Colonic mucosa (tissue), 4 donors: ENCODE results near the gene TNIK. TPM values are rescaled to one million over a fixed set of nuclear protein-coding genes. Genes with fewer than 3 reads are reported as not detected.

Experiments
- DNase-seq: peaks from one replicate; pipeline ENCODE4 v3.0.0-alpha.2; 2020
- H3K27ac ChIP-seq: fragments of 200-600 bp; one replicate; pipeline ENCODE4 v1.8.0; 2021
- H3K27me3 ChIP-seq: fragments of 200-600 bp; one replicate; pipeline ENCODE4 v1.8.0; 2021
- H3K36me3 ChIP-seq: fragments of 200-600 bp; one replicate; pipeline ENCODE4 v1.8.0; 2021
- H3K4me1 ChIP-seq: fragments of 200-600 bp; one replicate; pipeline ENCODE4 v1.8.0; 2021; ENCODE audit warnings: mild to moderate bottlenecking
- H3K4me3 ChIP-seq: fragments of 200-600 bp; one replicate; pipeline ENCODE4 v1.8.0; 2021
- H3K9ac ChIP-seq, 2 donors: one replicate each; pipeline ENCODE4 v1.7.0; 2013; ENCODE audit warnings: control low read depth in 2 of 2, low read depth in 2 of 2, low read length in 2 of 2
- H3K9me3 ChIP-seq: fragments of 200-600 bp; one replicate; pipeline ENCODE4 v1.8.0; 2021
- intact Hi-C: fragments of 100-400 bp; cut with DNase I; formaldehyde crosslinking; loops from one replicate; pipeline ENCODE4 v1.14.1; 2022
- total RNA-seq, 2 donors: library from RNA; stranded (reverse); fragmentation: NEBNext Ultra II Directional in 1 of 2; extraction: Animal tissue kit (Norgen Biotek cat#: 25700) in 1 of 2; gene quantifications; one replicate each; pipeline ENCODE4 v1.2.1, GENCODE V29; 2021
- TF ChIP-seq, protein P1 (sequence below): fragments of 200-600 bp; IDR thresholded peaks from one replicate; pipeline ENCODE4 v1.8.0; 2022; ENCODE audit warnings: antibody characterized with exemption, mild to moderate bottlenecking
- donor health status: healthy.
- donor health status: DM: no; HTN: no; CAD: no.
- donor health status: DM: no; HTN: no; CAD: no.

The TNIK gene
- total RNA-seq, 2 donors from 2014 or later: 19.9 to 30.9 TPM

DNA sequence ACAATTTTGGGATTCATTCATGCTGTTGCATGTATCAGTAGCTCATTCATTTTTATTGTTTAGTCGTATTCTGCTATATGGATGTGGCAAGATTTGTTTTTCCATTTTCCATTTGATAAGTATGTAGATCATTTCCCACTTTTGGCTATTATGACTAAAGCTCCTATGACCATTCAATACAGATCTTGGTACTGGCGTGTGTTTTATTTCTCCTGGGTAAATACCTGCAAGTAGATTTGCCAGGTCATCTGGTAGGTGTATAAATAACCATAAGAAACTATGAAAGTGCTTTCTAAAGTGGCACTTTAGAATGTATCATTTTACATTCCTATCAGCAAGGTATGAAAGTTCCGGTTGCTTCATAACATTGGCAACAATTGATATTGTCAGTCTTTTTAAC is 124.6 kb downstream of the TNIK start:
- Histone ChIP-seq H3K36me3 (no peaks in the 10 kb centered on the region), H3K4me1 (no peaks in the 10 kb centered on the region), H3K27me3 (no peaks in the 10 kb centered on the region), H3K9ac (no peak overlapping the region), H3K9me3 (no peaks in the 10 kb centered on the region), H3K4me3 (no peak overlapping the region), H3K27ac (no peak overlapping the region)
- DNase-seq: no peak
- TF ChIP-seq, protein P1, sequence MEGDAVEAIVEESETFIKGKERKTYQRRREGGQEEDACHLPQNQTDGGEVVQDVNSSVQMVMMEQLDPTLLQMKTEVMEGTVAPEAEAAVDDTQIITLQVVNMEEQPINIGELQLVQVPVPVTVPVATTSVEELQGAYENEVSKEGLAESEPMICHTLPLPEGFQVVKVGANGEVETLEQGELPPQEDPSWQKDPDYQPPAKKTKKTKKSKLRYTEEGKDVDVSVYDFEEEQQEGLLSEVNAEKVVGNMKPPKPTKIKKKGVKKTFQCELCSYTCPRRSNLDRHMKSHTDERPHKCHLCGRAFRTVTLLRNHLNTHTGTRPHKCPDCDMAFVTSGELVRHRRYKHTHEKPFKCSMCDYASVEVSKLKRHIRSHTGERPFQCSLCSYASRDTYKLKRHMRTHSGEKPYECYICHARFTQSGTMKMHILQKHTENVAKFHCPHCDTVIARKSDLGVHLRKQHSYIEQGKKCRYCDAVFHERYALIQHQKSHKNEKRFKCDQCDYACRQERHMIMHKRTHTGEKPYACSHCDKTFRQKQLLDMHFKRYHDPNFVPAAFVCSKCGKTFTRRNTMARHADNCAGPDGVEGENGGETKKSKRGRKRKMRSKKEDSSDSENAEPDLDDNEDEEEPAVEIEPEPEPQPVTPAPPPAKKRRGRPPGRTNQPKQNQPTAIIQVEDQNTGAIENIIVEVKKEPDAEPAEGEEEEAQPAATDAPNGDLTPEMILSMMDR: no peak
- intact Hi-C loops: no loop called here

- no peaks in the 10 kb centered on the region for H3K9me3 ChIP-seq
- H3K4me1 ChIP-seq: no peaks in the 10 kb centered on the region
- intact Hi-C loops: no loop called here
- DNase-seq: no peak
- H3K9ac ChIP-seq: no peak overlapping the region
- H3K36me3 ChIP-seq: no peaks in the 10 kb centered on the region
- no peak overlapping the region for H3K4me3 ChIP-seq
- no peak overlapping the region for H3K27ac ChIP-seq
- no peaks in the 10 kb centered on the region for H3K27me3 ChIP-seq
- TF ChIP-seq, protein P1: no peak
Observed at GRCh38 chr3:171334465-171334811, 125.8 kb downstream of the TNIK start.

GRCh38 chr3:171333784-171334464 is 126.3 kb downstream of the TNIK start:
- TF ChIP-seq, protein P1: no peak
- no peaks in the 10 kb centered on the region for H3K36me3 ChIP-seq
- no peak overlapping the region for H3K9ac ChIP-seq
- H3K27me3 ChIP-seq: no peaks in the 10 kb centered on the region
- no peak overlapping the region for H3K27ac ChIP-seq
- H3K4me1 ChIP-seq: no peaks in the 10 kb centered on the region
- DNase-seq: no peak
- intact Hi-C loops: no loop called here
- no peaks in the 10 kb centered on the region for H3K9me3 ChIP-seq
- H3K4me3 ChIP-seq: no peak overlapping the region

GRCh38 chr3:171330938-171331337 is 129.3 kb downstream of the TNIK start:
- no peaks in the 10 kb centered on the region for H3K4me1 ChIP-seq
- H3K4me3 ChIP-seq: no peak overlapping the region
- H3K36me3 ChIP-seq: no peaks in the 10 kb centered on the region
- intact Hi-C loops: no loop called here
- H3K9ac ChIP-seq: no peak overlapping the region
- no peak overlapping the region for H3K27ac ChIP-seq
- no peaks in the 10 kb centered on the region for H3K27me3 ChIP-seq
- no peaks in the 10 kb centered on the region for H3K9me3 ChIP-seq
- DNase-seq: no peak
- TF ChIP-seq, protein P1: no peak

DNA sequence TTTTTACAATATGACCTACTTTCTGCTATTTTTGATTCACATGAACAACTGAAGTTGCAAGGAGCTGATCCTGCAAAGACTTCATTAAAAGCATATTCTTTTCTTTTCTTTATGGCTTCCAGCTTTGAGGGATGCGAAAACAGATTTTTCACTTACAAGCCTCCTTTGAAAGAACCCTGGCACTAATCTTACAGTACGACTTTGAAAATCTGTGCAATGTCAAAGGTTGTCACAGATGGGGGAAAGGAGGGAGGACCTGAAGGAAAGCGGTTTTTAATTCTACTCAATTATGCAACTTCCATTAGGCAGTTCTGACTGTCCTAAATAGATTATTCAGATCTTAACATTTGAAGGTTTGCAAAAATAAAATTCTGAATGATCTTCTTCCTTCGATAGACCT is 130.5 kb downstream of the TNIK start:
- TF ChIP-seq, protein P1: no peak
- H3K27ac ChIP-seq: no peak overlapping the region
- no peak overlapping the region for H3K9ac ChIP-seq
- no peaks in the 10 kb centered on the region for H3K4me1 ChIP-seq
- H3K9me3 ChIP-seq: no peaks in the 10 kb centered on the region
- no peaks in the 10 kb centered on the region for H3K27me3 ChIP-seq
- no peak overlapping the region for H3K4me3 ChIP-seq
- DNase-seq: no peak
- H3K36me3 ChIP-seq: no peaks in the 10 kb centered on the region
- intact Hi-C loops: no loop called here
